ENCODE results near the gene TRMT61A. TPM values are rescaled to one million over a fixed set of nuclear protein-coding genes. Genes with fewer than 3 reads are reported as not detected.

Gene TRMT61A
- total RNA-seq, 1 experiment from 2014 or later, result 25.9 TPM

DNA sequence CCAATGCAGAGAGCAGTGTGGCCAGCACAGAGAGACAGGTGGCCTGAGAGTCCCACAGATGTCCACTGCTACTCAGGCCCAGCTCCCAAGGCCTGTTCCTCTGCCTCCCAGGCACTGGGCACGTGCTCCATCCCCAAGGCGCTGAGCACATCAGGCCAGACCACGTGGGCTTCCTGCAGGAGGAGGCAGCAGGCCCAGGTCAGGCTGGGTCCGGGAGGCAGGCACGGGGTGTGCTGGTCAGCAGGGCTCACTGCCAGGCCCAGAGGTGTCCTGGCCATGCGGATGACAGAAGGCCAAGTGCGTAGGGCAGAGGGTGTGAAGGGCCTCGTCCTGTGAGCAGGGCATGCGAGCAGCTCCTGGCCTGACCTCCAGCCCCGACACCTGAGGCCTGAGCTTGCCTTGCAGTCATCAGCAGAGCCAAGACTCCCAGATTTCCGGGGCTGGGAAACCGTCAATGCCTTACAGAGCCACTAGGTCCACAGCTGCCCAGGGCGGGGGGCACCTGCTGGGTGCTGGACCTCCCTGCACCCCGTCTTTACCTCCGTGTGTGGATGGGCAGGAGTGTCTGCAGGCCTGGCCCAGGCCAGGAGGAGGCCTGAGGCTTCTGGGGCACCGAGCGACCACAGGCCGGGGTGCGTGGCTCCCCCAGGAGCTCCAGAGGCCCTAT, 14.9 kb downstream of the TRMT61A start:
- TF ChIP-seq, protein P1, sequence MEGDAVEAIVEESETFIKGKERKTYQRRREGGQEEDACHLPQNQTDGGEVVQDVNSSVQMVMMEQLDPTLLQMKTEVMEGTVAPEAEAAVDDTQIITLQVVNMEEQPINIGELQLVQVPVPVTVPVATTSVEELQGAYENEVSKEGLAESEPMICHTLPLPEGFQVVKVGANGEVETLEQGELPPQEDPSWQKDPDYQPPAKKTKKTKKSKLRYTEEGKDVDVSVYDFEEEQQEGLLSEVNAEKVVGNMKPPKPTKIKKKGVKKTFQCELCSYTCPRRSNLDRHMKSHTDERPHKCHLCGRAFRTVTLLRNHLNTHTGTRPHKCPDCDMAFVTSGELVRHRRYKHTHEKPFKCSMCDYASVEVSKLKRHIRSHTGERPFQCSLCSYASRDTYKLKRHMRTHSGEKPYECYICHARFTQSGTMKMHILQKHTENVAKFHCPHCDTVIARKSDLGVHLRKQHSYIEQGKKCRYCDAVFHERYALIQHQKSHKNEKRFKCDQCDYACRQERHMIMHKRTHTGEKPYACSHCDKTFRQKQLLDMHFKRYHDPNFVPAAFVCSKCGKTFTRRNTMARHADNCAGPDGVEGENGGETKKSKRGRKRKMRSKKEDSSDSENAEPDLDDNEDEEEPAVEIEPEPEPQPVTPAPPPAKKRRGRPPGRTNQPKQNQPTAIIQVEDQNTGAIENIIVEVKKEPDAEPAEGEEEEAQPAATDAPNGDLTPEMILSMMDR (IDR thresholded peaks at IDR 0.05; ENCODE audit: unreplicated experiment), result no peak
- Mint-ChIP-seq H3K27ac (ENCODE audit: unreplicated experiment) (no peak overlapping the region), H3K9me3 (ENCODE audit: low read depth, unreplicated experiment) (no peaks in the 10 kb centered on the region), H3K4me3 (ENCODE audit: low read depth, unreplicated experiment) (no peak overlapping the region), H3K36me3 (ENCODE audit: insufficient read depth, unreplicated experiment) (peaks cover 22% of the 10 kb centered on the region), H3K4me1 (ENCODE audit: low read depth, unreplicated experiment) (no peaks in the 10 kb centered on the region), H3K27me3 (ENCODE audit: unreplicated experiment) (no peaks in the 10 kb centered on the region)
- no peak for DNase-seq
- no TSS peak for BruUV-seq (replicated peaks)
- CTCF ChIA-PET, result no interaction called here
- intact Hi-C loops (cut with micrococcal nuclease; ENCODE audit: unreplicated experiment), result no loop called here

DNA sequence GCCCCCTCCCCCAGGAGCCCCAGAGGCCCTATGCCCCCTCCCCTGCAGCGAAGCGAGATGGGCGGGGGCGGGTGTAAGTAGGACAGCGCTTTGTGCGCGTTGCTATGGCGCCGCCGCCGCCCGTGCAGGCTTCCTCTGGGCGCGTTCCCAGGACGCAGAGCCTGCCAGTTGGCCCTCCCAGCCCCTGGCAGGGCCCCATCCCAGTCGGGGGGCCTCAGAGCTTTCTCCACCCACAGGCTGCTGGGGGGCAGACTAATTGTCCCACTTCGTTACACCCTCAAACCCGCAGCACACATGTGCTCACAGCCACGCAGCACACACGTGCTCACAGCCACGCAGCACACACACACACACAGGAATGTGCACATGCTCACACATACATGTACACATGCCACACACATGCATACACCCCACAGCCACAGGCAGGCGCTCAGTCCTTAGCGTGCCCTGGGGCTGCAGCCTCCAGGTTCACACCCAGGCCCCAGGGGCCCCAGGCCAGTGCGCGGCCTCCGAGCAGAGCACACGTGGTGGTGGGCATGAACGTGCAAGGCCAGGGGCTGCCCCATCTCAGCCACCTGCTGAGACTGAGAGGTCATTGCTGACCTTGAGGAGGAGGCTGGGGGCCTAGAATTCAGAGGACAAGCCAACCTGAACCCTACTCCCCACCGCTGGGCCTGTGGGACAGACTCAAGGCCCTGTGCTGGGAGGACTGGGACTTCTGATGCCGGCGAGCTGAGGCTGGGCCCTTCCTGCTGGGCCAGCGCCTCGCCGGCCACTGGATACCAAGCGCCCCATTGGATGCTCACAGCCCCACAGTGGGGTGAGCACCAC, 15.6 kb downstream of the TRMT61A start:
- Mint-ChIP-seq H3K9me3 (ENCODE audit: low read depth, unreplicated experiment) (no peaks in the 10 kb centered on the region), H3K4me1 (ENCODE audit: low read depth, unreplicated experiment) (peaks cover under 1% of the 10 kb centered on the region), H3K27me3 (ENCODE audit: unreplicated experiment) (no peaks in the 10 kb centered on the region), H3K4me3 (ENCODE audit: low read depth, unreplicated experiment) (no peak overlapping the region), H3K27ac (ENCODE audit: unreplicated experiment) (no peak overlapping the region), H3K36me3 (ENCODE audit: insufficient read depth, unreplicated experiment) (peaks cover 17% of the 10 kb centered on the region)
- TF ChIP-seq, protein P1 (IDR thresholded peaks at IDR 0.05; ENCODE audit: unreplicated experiment), result no peak
- CTCF ChIA-PET, result interaction anchor here (1.0 kb wide), 1 partner anchor 23 kb away, joined by 3 read pairs; no protein-coding TSS in a partner anchor
- no peak for DNase-seq
- intact Hi-C loops (cut with micrococcal nuclease; ENCODE audit: unreplicated experiment), result no loop called here
- no TSS peak for BruUV-seq (replicated peaks)

DNA sequence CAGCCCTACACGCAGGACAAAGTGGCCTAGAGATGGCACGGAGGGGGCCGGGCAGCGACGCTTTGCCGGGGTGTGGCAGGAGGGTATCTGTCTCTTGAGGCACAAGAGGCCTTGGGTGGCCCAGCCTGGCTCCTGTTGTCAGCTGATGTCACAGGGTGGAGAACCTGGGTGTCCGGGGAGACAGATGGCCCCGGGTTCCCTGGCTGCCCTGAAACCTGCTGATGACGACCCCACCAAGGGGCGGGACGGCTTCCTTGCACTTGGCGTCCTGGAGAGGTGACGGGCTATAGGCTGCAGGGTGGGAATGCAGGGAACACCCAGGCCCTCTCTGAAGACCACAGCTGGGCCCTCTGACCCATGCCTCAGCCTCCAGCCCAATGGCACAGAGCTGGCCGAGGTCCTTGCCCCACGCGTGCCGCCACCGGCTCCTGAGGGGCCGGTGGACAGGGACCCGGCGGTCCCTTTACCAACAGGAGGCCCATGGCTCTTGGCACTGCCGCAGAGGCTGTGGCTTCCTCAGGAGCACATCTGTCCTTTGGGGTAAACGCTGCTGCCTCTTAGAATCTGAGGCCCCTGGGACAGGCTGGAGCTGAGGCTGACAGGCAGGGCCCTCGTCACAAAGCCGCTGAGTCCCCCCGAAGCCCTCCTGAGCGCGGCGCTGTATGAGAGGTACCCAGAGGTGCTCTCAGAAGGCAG, 16.4 kb downstream of the TRMT61A start:
- BruUV-seq (replicated peaks), result no TSS peak
- H3K9me3 Mint-ChIP-seq (ENCODE audit: low read depth, unreplicated experiment), result no peaks in the 10 kb centered on the region
- no peak overlapping the region for H3K4me3 Mint-ChIP-seq (ENCODE audit: low read depth, unreplicated experiment)
- no peaks in the 10 kb centered on the region for H3K27me3 Mint-ChIP-seq (ENCODE audit: unreplicated experiment)
- peaks cover 14% of the 10 kb centered on the region for H3K36me3 Mint-ChIP-seq (ENCODE audit: insufficient read depth, unreplicated experiment)
- H3K4me1 Mint-ChIP-seq (ENCODE audit: low read depth, unreplicated experiment), result peaks cover 5% of the 10 kb centered on the region
- TF ChIP-seq, protein P1 (IDR thresholded peaks at IDR 0.05; ENCODE audit: unreplicated experiment), result no peak
- H3K27ac Mint-ChIP-seq (ENCODE audit: unreplicated experiment), result no peak overlapping the region
- CTCF ChIA-PET, result interaction anchor here (1.0 kb wide), 1 partner anchor 24 kb away, joined by 3 read pairs; no protein-coding TSS in a partner anchor
- no peak for DNase-seq
- intact Hi-C loops (cut with micrococcal nuclease; ENCODE audit: unreplicated experiment), result no loop called here

DNA sequence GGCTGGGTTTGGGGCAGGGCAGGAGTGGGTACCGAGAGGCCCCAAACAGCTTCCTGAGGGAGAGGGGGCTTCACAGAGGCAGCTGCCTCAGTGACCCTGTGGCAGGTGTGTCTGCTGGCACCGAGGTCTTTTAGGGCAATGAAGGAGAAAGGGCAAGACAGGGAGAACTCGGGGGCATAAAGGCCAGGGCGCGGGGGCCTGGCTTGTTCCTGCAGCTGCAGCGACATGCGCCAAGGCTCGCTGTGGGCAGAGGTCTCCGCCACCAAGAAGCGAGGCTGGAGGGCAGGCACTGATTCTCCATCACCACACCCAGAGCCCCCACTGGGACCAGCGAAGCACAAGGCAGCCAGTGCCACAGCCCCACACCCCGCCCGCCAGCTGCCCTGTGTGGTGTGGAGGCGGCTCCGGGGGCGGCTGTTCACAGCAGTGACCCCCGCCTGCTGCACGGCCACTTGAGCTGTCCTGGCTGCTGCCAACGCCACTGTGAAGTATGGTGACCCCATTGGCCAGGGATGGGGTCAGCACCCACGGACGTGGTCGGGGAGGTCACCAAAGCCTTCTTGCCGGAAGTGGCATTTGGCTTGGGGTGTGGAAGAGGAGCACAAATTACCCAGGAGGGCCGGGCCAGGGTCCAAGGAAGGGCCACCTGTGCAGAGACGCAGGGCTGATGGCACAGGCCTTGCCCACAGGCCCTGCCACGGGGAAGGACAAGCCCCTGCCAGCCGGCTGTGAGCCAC, 17.1 kb downstream of the TRMT61A start:
- no TSS peak for BruUV-seq (replicated peaks)
- CTCF ChIA-PET, result interaction anchor here (1.2 to 1.8 kb wide), 4 partner anchors 15 to 46 kb away, joined by 3 to 23 read pairs (median 4); no protein-coding TSS in a partner anchor
- Mint-ChIP-seq H3K9me3 (ENCODE audit: low read depth, unreplicated experiment) (no peaks in the 10 kb centered on the region), H3K4me3 (ENCODE audit: low read depth, unreplicated experiment) (no peak overlapping the region), H3K27me3 (ENCODE audit: unreplicated experiment) (no peaks in the 10 kb centered on the region), H3K4me1 (ENCODE audit: low read depth, unreplicated experiment) (peaks cover 5% of the 10 kb centered on the region), H3K36me3 (ENCODE audit: insufficient read depth, unreplicated experiment) (peaks cover 8% of the 10 kb centered on the region), H3K27ac (ENCODE audit: unreplicated experiment) (no peak overlapping the region)
- DNase-seq, result no peak
- TF ChIP-seq, protein P1 (IDR thresholded peaks at IDR 0.05; ENCODE audit: unreplicated experiment), result no peak
- intact Hi-C loops (cut with micrococcal nuclease; ENCODE audit: unreplicated experiment), result loop anchor here (2.0 kb wide), 1 partner anchor 27 kb away; no protein-coding TSS in a partner anchor
